GM12892 (cell line): ENCODE measurements around the gene TMEM79.

ENCODE experiments used
- DNase-seq: peaks from one replicate; pipeline ENCODE4 v3.0.0; 2011; ENCODE audit not compliant: insufficient read length
- FAIRE-seq: peaks from 2 replicates; lab custom pipeline; 2011; peaks lifted over from hg19 to GRCh38; lab: Jason Lieb, UNC
- POLR2A ChIP-seq: IDR thresholded peaks from 2 replicates; pipeline ENCODE4 v1.6.1; 2011; ENCODE audit warnings: low read depth, low read length, control low read depth
- POLR2AphosphoS5 ChIP-seq: IDR thresholded peaks from 2 replicates; pipeline ENCODE4 v1.6.1; 2011; ENCODE audit warnings: low read depth, low read length, control low read depth
- TAF1 ChIP-seq: IDR thresholded peaks from 2 replicates; pipeline ENCODE4 v1.6.1; 2011; ENCODE audit warnings: low read depth, mild to moderate bottlenecking, control low read depth, low read length, borderline replicate concordance

TMEM79 gene

DNA sequence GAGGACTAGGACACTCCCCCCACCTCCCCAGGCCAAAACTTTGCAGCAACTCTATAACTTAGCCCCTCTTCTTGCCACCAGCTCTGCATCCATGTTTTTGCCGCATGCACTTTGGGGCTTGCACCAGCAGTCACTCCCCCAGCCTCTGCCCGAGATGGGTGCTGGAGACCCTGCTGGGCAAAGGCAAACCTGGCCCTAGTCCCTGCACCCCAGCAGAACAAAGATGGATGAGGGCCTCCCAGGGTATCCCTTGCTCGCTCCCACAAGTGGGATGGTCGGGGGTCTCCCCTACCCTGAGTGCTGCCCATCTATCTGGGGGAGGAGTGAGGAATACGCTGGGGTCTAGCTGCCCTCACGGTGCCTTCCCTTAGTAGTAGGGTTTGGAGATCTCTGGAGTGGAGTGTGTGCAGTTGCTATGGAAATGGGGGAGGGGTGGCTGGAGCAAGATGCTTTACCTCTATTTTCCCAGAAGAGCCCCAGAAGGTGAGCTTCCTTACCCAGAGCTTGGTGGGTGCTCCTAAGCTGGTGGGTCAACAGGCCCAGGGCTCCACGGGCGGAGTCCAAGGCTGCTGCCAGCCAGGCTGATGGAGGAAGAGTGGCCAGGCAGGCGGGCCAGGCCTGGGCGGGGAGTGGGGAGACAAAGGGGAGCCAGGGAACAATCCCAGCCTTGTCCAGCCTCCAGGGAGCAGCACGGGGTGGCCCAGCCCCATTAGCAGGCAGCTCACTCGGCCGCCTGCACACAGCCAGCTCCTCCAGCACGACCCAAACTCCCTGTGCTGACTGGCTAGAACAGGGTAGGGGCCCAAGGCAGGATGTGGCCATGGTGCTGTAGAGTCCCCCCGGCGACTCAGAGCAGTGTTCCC lies 36.4 kb upstream of the TMEM79 start, which contains the start of gene PAQR6:
PAQR6 (minus strand) TSS at position 597 of the 863 bp plus-strand sequence. CDS start 1,325 bp downstream, outside the sequence.
- DNase-seq (no peak), FAIRE-seq (no peak)
- peak; percentile 45 for TF ChIP-seq POLR2AphosphoS5
- peak; percentile 32 for TF ChIP-seq POLR2A
- TF ChIP-seq TAF1, result no peak

DNA sequence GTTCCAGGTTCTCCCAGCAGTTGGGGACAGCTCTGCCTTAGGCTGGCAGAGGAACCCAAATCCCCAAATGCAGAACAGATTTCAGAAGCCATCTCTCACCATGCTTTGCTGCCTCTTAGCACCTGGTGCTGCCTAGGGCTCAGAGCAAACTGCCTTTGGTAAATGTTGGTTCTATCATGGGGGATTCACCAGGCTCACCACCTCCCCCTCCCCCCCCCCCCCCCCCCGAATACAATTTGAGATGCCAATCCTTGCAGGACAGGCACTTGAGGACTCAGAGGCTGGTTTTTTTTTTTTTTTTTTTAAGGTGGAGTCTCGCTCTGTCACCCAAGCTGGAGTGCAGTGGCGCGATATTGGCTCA lies 35.8 kb upstream of the TMEM79 start:
- FAIRE-seq, result no peak
- no peak for TF ChIP-seq TAF1
- no peak for TF ChIP-seq POLR2AphosphoS5
- TF ChIP-seq POLR2A, result no peak

DNA sequence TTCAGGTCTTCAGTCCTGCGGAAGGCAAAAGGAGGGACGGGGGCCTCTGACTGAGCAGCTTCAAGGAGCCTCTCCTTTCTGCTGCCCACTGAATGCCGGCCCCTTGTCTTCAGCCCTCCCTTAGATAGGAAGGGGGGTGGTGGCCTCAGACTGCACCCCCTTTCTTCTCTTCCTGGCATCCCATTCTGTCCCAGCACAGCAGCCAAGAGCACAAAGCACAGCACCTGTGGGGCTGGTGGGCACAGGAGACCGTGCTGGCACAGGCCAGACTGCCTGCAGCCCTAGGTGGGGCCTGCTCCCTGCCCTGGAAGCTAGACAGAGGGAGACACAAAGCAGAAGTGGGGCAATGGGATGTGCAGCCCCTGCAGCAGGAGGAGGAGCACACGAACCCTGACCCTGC lies 34.5 kb upstream of the TMEM79 start:
- no peak for FAIRE-seq
- no peak for DNase-seq
- no peak for TF ChIP-seq TAF1
- no peak for TF ChIP-seq POLR2A
- TF ChIP-seq POLR2AphosphoS5, result no peak

More for the DNA sequence above, 35.8 kb upstream of the TMEM79 start:
- no peak for DNase-seq

DNA sequence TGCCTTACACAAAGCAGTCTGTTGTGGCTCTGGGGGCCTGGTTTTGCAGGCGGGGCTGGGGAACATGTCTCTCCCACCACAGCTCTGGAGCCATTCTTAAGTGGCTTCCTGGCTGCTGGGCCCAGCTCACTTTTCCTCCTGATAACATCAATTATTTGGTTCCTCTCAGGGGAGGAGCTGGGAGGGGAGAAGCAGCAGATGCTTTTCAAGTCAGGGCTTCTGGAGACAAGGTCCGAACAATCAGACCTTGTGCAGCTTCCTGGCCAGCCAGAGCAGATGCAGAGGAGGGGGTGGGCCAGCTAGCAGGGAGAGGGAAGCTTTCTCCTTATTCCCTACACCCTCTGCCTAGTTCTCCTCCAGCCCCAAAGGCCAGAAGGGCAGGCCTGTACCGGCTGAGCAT lies 32.6 kb upstream of the TMEM79 start:
- FAIRE-seq, result no peak
- DNase-seq, result no peak
- no peak for TF ChIP-seq POLR2AphosphoS5
- no peak for TF ChIP-seq TAF1
- no peak for TF ChIP-seq POLR2A

DNA sequence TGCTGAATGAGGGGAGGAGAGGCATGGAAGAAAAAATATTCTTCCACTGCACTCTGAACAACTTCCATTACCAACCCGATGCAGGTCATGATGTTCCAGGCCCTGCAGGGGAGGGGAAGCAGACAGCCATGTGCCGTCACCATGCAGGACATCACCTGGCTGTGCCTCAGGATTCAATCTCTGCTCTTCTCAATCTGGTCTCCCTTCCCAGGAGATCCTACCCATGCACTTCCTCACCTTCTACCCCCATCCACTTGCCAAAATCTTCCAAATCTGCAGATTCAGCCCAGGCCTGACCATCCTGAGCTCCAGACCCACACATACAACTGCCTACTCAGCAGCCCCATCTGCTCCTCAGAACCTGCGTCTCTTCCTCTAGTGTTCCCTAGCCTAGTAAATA lies 30.5 kb upstream of the TMEM79 start:
- DNase-seq (no peak), FAIRE-seq (no peak)
- TF ChIP-seq TAF1, result no peak
- no peak for TF ChIP-seq POLR2AphosphoS5
- TF ChIP-seq POLR2A, result no peak

DNA sequence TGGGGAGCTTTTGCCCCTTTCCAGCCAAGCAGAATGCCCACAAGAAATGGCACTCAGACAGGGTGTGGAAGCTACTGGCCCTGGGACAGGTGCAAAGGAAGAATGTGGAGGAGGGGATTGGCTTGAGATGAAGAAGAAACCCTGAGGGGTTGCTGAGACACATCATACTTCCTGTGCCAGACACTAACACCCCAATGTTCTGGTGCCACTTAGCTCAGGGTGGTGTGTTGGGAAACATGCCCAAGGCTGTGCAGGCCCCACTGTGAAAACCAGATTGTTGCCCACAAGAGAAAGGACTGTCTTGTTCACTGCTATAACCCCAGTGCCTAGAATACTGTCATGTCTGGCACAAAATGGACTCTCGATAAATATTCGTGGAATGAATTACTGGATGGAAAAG lies 26.4 kb upstream of the TMEM79 start:
- DNase-seq, result no peak
- no peak for TF ChIP-seq POLR2AphosphoS5
- TF ChIP-seq POLR2A, result no peak
- TF ChIP-seq TAF1, result no peak
- no peak for FAIRE-seq

DNA sequence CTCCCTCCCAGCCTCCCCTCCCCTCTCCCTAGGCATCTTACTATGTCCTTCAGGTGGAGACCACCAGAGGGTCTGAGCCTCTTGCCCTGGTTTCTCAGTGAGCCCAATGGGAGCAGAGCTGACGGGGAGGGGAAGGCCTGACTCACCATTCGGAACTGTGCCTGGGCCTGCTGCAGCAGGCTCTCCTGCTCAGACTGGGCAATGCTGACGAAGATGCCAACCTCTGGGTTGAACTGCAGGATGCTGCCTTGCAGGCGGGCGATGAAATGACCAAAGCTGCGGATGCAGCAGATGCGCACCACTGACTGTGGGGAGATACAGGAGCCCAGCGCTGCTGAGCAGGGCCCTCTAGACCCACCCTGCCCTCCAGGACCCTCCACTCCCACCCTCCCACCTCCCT lies 25.3 kb upstream of the TMEM79 start:
- FAIRE-seq (no peak), DNase-seq (no peak)
- no peak for TF ChIP-seq TAF1
- no peak for TF ChIP-seq POLR2A
- no peak for TF ChIP-seq POLR2AphosphoS5

DNA sequence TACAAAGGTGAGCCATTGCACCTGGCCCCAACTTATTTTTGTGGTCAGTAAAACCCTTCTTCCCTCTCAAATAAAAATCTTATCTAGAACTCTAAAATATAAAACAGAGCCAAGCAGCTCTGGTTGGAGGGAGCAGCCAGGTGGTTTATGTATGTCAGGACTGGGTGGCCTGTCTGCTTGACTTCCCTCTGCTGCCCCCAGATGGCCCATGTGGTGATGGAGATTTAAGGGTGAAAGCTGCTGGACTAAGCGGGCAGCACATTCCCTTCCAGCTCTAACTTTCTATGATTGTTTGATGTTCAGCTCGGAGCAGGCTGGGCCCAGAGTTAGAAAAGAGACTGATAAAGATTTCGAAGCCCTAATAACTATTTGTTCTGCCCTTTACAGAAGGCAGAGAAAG lies 24.3 kb upstream of the TMEM79 start:
- FAIRE-seq, result no peak
- no peak for TF ChIP-seq TAF1
- TF ChIP-seq POLR2A, result no peak
- no peak for TF ChIP-seq POLR2AphosphoS5
- no peak for DNase-seq

DNA sequence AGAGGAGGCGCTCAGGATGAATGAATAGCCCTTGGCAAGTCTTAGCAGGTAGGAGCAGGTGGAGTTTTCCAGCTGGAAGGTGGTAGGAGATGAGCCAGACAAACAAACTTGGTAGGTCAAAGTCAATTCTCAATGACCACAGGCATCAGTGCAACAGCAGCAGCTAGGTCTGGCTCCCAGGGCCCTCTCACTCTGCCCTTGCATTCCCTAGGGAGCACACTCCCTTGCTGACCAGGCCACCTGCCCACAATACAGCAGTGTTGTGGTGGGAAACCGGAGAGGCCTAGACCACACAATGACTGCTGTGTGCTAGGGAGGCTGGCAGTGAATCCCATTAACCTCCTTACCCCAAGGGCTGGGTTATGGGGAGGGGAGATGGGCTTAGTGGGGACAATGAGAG lies 23.2 kb upstream of the TMEM79 start:
- FAIRE-seq (no peak), DNase-seq (no peak)
- no peak for TF ChIP-seq POLR2A
- no peak for TF ChIP-seq POLR2AphosphoS5
- no peak for TF ChIP-seq TAF1

DNA sequence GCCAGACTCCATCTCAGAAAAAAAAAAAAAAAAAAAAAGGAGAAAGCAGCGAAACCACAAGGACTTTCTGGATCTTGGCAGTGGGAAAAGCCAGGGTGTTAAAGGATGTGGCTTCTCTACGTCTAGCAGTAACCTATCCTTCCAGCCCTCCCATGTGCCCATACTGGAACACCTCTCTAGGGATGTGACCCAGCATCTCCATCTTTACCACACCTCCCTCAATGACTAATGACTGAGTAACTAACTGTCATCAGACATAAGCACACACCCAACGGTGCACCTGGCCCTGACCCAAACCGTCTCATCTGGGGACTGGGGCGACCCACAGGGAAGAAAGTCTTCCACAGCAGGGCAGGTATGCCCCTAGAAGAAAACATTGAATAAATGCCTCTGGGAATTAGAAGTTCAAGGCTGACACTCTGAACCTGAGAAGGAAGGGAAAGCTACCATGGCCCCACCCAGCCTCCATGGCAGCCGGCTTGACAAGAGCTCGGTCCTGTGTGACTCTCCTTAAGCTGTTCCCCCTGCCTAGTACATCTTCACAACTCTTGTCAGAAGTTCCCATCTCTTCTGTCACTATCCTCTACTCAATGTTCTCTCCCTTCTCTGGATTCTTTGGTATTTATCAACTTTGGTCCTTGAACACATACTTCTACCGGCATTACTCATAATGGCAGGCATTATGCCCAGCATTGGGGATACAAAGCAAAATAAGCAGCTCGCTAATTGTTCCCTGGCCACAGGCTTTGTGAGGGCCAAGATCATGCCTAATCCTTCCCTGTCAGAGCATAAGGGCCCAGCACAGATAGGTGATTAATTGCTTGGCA lies 21.5 kb upstream of the TMEM79 start:
- DNase-seq, result no peak
- TF ChIP-seq TAF1, result no peak
- no peak for FAIRE-seq

DNA sequence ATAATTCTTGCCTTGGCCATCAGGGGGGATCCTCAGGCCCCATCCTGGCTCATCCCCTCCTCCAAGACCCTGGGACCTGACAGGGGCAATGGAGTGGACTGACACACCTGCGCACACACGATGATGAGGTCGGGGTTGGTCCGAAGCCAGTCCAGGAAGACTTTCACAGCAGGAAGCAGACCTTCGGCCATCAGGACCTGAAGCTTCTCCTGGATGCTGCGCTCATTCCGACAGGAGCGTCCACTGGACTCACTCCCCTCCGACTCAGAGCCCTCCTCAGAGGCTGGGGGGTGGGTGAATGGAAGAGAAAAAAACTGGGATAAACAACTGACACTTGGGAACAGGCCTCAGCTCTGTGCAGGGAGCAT lies 20.9 kb upstream of the TMEM79 start:
- FAIRE-seq (no peak), DNase-seq (no peak)
- TF ChIP-seq TAF1 (no peak), POLR2AphosphoS5 (no peak), POLR2A (no peak)

DNA sequence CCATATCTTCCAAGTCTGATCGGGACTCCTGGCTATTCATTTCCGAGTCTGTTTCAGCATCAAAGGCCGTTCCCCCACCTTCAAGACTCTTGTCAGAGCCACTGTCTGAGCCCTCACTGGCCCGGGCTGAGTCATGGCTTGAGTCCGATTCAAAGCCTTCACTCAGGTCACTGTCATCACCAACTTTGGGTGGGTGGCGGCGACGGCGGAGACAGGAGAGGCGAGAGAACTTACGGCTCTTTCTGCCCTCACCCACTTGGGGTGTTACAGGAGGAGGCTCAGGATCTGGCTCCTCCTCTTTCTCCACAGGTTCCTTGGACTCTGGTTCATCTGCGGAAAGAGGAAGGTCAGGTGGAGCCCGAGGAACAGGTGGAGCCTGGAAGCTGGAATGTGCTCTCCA lies 18.1 kb upstream of the TMEM79 start:
- FAIRE-seq (no peak), DNase-seq (no peak)
- TF ChIP-seq POLR2AphosphoS5 (no peak), POLR2A (no peak), TAF1 (no peak)

DNA sequence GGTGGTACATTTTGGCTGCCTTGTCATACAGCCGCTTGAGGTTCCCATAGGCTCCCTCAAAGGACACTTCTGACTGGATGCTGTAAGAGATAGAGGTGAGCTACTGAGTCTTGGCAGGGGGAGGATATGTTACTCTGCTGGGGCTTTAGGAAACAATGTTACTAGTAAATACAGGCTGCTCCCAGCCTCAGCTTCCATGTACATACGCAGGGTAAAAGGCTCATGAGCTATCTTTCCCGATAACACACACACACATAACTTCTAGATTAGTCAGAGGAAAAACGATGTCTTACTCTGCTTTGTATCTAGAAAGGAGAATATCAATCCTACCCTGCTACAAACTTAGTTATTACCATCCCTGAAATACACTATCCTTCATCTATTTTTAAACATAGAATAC lies 15.8 kb upstream of the TMEM79 start:
- no peak for FAIRE-seq
- TF ChIP-seq POLR2A (no peak), TAF1 (no peak), POLR2AphosphoS5 (no peak)
- no peak for DNase-seq
